GM12874 (cell line): ENCODE data around the gene GEN1.

ENCODE experiments used
- CTCF ChIP-seq: IDR thresholded peaks from 2 replicates; pipeline ENCODE4 v1.5.1; 2011; ENCODE audit warnings: low read depth, mild to moderate bottlenecking, control low read depth, low read length, moderate library complexity; ENCODE audit not compliant: insufficient read depth

Gene GEN1

GRCh38 chr2:17790536-17790935, 36.6 kb downstream of the GEN1 start:
- no peak for TF ChIP-seq CTCF

- no peak for TF ChIP-seq CTCF
Measured at GRCh38 chr2:17791121-17791816, 37.3 kb downstream of the GEN1 start.

GRCh38 chr2:17791817-17792130, 37.8 kb downstream of the GEN1 start:
- no peak for TF ChIP-seq CTCF

DNA sequence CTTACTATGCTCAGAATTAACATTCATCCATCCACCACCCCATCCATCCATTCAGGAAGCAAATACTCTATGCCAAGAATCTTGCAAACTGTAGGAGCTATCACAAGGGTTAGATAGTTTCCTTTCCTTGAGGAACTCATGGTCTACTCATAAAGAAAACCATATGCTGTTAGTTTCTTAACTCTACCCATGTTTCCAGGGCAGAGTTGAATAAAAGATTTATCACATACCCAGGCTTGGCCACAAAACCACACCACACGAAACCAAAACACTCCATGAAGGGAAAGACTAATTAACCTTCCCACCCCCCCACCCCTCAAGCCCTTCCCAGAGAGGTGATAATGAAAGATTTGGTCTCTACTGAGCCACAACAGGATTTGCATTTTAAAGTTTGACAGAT, 38.6 kb downstream of the GEN1 start:
- TF ChIP-seq CTCF, result no peak

GRCh38 chr2:17793296-17793695, 39.4 kb downstream of the GEN1 start:
- no peak for TF ChIP-seq CTCF

DNA sequence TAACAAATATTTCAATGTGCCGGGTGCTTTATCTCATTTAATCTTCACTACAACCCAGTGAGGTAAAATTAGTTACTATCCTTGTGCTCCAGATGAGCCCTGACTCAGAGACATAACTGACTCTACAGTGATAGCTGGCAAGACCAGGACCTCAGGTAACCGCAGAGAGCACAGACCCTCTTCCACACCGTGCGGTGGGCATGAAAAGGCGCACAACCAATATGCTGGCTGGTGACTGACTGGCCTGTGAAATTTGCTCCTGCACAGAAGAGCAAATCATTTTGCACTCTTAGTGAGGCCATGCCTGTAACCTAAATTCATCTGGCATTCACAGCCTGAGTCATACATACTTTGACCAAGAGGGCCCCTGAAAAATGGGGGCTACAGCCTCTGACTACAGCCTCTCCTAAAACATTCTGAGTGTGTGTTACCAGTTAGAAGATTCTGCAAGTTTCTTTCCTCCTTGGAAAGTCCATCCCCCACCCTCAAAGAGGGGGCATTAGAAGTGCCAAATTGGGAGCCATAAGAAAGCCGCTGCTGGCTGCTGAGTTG, 39.9 kb downstream of the GEN1 start:
- no peak for TF ChIP-seq CTCF

DNA sequence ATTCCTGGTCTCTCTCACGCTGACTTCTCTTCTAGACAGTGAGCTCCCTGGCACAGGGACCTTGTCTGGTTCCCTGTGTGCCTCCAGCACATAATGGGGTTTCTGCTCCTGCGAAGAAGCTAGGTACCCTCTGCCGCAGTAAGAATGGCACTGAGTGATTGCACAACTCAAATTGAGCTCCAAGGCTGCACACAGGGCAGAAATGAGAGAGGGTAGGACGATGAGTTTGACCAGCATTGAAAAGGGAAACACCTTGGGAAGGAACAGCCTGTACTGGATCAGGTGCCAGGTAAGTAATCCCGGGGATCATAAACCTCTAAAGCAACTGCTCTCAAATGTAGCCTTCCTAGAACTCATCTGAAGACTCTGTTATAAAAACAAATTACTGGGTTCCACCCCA, 41.4 kb downstream of the GEN1 start:
- TF ChIP-seq CTCF, result no peak
